ENCODE measurements around the gene PTPN21.

The PTPN21 gene

GRCh38 chr14:88430976-88431375 is 123.8 kb downstream of the PTPN21 start:
- Histone ChIP-seq H3K27me3 (ENCODE audit: insufficient read depth, poor library complexity, severe bottlenecking) (no peaks in the 10 kb centered on the region), H3K4me3 (replicated peaks; ENCODE audit: insufficient read depth, low read length) (no peak overlapping the region), H3K27ac (replicated peaks) (no peak overlapping the region)
- TF ChIP-seq CTCF (IDR thresholded peaks at IDR 0.05; ENCODE audit: insufficient read depth, low read length) (no peak), SPI1 (IDR thresholded peaks at IDR 0.05; ENCODE audit: borderline replicate concordance, low read depth) (no peak), REST (IDR thresholded peaks at IDR 0.05; ENCODE audit: insufficient replicate concordance, low read depth) (no peak), POLR2AphosphoS5 (IDR thresholded peaks at IDR 0.05; ENCODE audit: low read depth) (no peak), GABPA (IDR thresholded peaks at IDR 0.05; ENCODE audit: low read depth) (no peak)
- DNase-seq (ENCODE audit: low read depth in 1 of 2, low spot score in 1 of 2) = no peak

- Histone ChIP-seq H3K27me3 (ENCODE audit: insufficient read depth, poor library complexity, severe bottlenecking) (no peaks in the 10 kb centered on the region), H3K27ac (replicated peaks) (no peak overlapping the region), H3K4me3 (replicated peaks; ENCODE audit: insufficient read depth, low read length) (no peak overlapping the region)
- DNase-seq (ENCODE audit: low read depth in 1 of 2, low spot score in 1 of 2) = no peak
- no peak for TF ChIP-seq POLR2AphosphoS5 (IDR thresholded peaks at IDR 0.05; ENCODE audit: low read depth)
- no peak for TF ChIP-seq GABPA (IDR thresholded peaks at IDR 0.05; ENCODE audit: low read depth)
- TF ChIP-seq CTCF (IDR thresholded peaks at IDR 0.05; ENCODE audit: insufficient read depth, low read length) = no peak
- TF ChIP-seq REST (IDR thresholded peaks at IDR 0.05; ENCODE audit: insufficient replicate concordance, low read depth) = no peak
- no peak for TF ChIP-seq SPI1 (IDR thresholded peaks at IDR 0.05; ENCODE audit: borderline replicate concordance, low read depth)
Observed at GRCh38 chr14:88426271-88426670, 128.5 kb downstream of the PTPN21 start.

GRCh38 chr14:88424573-88424972 is 130.2 kb downstream of the PTPN21 start:
- Histone ChIP-seq H3K27ac (replicated peaks) (no peak overlapping the region), H3K4me3 (replicated peaks; ENCODE audit: insufficient read depth, low read length) (no peak overlapping the region), H3K27me3 (ENCODE audit: insufficient read depth, poor library complexity, severe bottlenecking) (no peaks in the 10 kb centered on the region)
- TF ChIP-seq REST (IDR thresholded peaks at IDR 0.05; ENCODE audit: insufficient replicate concordance, low read depth) = no peak
- no peak for TF ChIP-seq POLR2AphosphoS5 (IDR thresholded peaks at IDR 0.05; ENCODE audit: low read depth)
- no peak for TF ChIP-seq GABPA (IDR thresholded peaks at IDR 0.05; ENCODE audit: low read depth)
- TF ChIP-seq SPI1 (IDR thresholded peaks at IDR 0.05; ENCODE audit: borderline replicate concordance, low read depth) = no peak
- no peak for TF ChIP-seq CTCF (IDR thresholded peaks at IDR 0.05; ENCODE audit: insufficient read depth, low read length)
- DNase-seq (ENCODE audit: low read depth in 1 of 2, low spot score in 1 of 2) = no peak

All from HL-60 (cell line).